HG03103 (cell line): Measurements from ENCODE around the gene FMN1.

Experiments used
- ATAC-seq: cut with Tn5 transposase; IDR thresholded peaks from one replicate; pipeline ENCODE4 v1.9.1; 2021; ENCODE audit warnings: low read depth; ENCODE audit not compliant: unreplicated experiment

Gene FMN1

GRCh38 chr15:33028495-33028894 is 166.0 kb downstream of the FMN1 start:
- no peak for ATAC-seq

DNA sequence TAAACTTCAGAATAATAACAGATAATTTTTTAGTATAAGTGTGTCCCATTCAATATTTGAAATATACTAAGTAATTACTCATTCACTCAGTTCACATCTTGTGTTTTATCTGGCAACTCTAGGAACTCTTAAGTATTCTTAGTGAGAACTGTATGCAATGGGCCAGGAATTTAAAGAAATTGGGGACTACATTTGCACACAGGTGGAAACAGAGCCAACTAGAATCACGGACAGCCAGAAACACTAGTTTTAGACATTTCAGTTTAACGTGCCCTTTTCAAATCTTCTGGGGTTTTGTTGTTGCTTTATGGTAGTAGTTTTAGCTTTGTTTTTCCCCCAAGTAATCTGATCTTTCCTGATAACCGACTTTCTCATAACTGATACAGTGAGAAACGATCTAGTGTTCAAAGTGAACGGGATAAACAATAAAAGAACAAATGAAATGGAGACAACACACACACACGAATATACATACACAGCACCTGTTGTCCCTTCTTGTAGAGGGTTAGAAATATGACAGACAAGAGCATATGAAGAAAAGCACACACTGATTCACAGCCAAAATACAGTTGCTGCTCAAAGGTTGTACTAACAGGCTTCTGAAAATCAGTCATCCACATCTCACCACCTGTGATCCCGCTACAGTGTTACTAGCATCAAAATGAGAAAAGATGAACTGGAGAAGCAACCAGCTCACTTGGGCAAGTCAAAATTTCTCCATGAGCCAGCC is 167.0 kb downstream of the FMN1 start:
- ATAC-seq: no peak

DNA sequence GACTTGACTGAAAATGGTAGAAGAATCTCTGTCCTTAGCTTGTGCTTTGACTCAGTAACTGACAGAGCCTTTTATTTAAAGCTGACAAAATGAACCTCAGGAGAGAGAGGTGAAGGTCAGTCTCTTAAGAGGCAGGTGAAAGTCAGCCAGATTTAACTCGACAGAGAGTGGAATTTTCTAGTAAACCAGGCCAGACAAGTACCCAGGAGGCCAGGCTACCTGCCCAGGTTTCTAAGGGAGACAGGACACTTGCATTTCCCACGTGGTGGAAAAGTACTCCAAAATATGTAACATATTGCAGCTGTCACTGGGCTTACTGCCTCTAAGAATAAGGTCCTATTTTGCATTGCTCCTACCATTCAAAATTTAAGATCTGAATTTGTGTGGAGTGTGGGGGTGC is 167.9 kb downstream of the FMN1 start:
- no peak for ATAC-seq

- no peak for ATAC-seq
Measured at GRCh38 chr15:33022629-33023028, 171.9 kb downstream of the FMN1 start.

DNA sequence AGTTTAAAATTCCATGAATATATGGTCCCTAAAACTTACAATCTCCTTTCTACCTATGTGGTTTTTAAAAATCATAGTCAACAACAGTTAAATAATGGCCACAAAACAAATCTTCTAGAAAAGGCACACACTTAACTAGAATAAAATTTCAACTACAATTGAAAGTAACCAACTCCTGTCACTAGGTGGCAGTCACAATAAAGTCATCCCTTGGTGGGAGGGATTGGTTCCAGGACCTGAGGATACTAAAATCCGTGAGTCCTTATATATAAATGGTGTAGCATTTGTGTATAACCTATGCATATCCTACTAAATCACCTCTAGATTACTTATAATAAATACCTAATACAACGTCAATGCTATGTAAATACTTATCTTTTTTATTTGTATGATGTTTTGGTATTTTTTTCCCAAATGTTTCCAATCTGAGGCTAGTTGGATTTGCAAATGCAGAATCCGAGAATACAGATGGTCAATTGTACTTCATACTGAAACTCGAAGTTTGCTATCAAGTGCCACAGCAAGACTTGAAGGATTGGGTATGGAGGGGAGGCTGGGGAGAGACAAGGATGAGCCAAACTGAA is 172.6 kb downstream of the FMN1 start:
- ATAC-seq: no peak

DNA sequence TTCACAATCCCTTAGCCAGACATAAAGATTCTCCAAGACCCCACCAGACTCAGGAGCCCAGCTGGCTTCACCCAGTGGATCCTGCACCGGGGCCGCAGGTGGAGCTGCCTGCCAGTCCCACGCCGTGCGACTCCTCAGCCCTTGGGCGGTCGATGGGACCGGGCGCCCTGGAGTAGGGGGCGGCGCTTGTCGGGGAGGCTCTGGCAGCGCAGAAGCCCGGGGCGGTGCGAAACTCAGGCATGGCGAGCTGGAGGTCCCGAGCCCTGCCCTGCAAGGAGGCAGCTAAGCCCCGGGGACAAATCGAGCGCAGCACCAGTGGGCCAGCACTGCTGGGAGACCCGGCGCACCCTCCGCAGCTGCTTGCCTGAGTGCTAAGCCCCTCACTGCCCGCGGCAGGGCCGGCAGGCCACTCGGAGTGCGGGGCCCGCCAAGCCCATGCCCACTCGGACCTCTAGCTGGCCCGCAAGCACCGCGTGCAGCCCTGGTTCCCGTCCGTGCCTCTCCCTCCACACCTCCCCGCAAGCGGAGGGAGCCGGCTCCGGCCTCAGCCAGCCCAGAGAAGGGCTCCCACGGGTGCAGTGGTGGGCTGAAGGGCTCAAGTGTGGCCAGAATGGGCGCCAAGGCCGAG is 175.0 kb downstream of the FMN1 start:
- ATAC-seq: no peak

GRCh38 chr15:33016405-33017024 is 178.0 kb downstream of the FMN1 start:
- ATAC-seq: no peak

GRCh38 chr15:33014586-33014985 is 179.9 kb downstream of the FMN1 start:
- no peak for ATAC-seq

DNA sequence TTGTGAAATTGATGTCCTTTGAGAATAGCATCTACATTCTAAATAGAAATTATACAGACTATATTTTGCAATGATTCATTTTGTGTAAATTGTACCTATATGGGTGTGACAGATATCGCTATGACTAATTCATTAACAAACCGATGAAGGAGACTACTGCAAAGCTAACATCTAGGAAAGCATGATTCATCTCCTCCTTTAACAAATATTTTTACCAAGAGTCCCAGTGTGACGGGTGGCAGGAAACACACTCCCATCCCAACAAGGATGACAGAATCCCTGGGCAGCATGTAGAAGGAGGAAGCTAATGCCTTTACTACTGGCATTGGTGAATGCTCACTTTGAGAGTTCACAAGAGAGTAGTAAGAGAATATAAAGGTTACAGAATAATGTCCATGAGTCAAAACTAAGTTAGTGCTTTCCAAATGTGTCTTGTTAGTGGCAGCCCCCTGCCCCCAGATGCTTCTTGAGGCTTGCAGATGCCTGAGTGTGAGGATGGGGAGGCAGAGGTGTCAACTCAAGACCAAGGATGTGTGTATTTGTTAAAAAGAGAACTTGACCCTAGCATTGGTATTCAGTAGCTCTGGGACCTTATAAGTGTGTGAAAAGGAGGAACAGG is 180.6 kb downstream of the FMN1 start:
- ATAC-seq: no peak

DNA sequence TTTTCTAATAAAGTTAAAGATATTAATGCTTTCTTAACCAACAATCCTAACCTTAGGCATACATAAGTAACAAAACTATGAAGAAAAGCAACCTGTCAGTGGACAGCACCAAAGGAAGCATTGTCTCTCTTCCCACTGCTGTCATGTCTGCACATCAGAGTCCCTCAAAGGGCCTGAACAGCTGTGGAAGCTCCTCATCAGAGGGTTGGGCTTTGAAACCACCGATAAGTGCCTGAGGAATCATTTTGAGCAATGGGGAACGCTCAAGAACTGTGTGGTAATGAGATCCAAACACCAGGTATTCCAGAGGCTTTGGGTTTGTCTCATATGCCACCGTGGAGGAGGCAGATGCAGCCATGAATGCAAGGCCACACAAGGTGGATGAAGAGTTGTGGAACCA is 182.5 kb downstream of the FMN1 start:
- ATAC-seq: no peak

- no peak for ATAC-seq
Measured at GRCh38 chr15:33009603-33010002, 184.9 kb downstream of the FMN1 start.

GRCh38 chr15:33009026-33009425 is 185.5 kb downstream of the FMN1 start:
- no peak for ATAC-seq

DNA sequence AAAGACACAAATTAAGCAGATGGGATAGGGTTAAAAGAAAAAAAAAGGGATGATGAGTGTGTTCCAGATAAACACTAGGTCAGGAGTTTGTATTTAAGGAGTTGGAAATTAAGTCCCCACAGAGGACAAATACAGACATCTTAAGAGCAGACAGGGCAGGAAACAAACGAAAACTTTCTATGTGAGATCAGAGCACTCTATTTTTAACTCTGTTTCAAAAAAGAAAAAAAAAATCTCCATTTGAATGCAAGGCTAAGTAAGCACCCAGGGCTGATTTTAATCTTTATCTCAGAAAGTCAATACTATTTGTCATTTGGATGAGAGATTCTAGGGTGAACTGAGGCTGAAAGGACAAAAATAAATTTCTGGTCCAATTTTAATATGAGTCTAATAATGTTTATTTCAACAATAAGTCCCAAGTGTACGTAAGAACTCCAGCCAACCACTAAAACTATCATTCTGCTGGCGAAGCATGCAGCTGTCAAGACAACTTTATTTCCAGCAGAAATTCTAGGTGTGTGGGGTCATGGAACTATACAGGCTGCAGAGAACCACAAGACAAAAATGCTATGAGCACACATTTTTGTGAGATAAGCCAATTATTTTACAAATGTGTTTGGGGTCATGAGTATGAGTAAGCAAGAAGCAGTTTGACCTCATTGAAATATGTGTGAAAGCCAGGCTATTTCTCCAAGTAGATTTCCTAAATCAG is 186.1 kb downstream of the FMN1 start:
- no peak for ATAC-seq

DNA sequence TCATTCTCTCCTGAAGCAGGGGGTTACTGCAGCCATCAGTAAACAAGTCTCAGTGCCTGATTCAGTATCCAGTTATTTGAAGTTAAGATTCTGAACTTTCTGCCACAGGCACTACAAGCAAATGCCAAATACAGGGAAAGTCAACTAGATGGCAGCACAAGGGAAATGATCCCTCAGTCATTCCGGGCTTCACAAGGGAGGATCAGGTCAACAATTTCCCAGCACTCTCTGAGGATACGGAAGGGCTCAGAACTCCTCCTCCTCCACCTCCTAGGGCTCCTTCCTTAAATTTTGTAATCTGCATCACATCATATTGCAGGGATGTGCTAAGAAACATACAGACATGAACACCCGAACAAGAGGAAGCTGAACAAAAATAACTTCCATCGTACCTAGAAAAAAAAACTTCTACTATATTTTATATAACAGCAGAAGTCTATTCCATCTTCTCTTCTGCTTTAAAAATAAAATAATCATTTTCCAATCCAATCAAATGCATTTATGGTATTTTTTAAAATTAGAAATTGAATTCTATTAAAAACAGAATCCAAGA is 187.1 kb downstream of the FMN1 start:
- no peak for ATAC-seq

DNA sequence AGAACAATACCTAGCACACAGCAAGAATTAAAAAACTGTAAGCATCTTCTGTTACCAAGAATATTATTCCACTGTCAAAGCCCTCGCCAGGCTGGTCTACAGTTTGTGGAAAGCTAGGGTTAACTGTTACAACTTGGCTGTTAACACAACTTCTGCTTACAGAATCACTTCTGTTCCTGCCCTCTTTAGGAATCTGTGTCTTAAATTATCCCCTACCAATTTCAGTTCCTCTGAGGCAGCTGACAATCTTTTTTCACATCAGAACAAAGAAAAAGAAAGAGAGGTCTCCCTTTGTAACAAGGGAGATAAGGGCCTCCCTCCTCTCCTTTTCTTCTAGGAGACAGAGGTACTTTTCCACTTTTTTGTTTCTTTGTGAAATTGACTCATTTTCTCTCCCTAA is 188.9 kb downstream of the FMN1 start:
- no peak for ATAC-seq

DNA sequence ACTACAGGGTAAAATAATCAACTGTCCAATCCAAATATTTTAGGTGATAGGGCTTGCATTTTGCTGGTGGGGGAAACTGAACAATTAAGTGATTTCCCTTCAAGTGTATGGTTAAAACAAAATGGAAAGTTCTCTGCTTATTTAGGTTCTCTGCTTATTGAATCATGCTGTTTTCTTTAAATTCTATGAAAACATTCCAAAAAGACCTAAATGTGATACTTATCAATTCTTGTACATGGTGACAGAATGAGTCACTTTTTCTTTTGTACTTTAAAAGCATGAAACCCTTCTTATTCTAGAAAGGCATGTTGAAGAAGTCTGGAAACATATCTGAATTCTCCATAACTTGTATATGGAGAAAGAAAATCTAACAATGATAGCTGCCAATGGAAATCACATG is 192.6 kb downstream of the FMN1 start:
- ATAC-seq: no peak

GRCh38 chr15:32998979-32999672 is 195.4 kb downstream of the FMN1 start:
- ATAC-seq: no peak

DNA sequence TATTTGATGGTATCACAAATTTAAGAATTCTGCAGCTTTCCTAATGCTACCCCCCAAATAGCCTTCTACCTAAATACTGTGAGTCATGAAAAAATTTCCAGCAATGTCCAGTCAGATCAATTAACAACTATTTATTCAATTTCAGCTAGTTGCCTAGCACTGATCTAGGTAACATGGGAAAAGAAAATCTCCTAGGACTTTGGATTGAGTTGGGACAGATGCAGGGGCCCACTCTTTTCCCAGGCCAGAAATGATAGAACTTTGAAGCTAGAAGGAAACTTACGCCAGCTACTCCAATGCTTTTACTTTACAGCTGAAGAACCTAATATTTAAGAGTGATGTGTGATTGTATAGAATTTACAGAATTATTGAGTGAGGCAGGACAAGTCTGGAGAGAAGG is 196.3 kb downstream of the FMN1 start:
- ATAC-seq: no peak

DNA sequence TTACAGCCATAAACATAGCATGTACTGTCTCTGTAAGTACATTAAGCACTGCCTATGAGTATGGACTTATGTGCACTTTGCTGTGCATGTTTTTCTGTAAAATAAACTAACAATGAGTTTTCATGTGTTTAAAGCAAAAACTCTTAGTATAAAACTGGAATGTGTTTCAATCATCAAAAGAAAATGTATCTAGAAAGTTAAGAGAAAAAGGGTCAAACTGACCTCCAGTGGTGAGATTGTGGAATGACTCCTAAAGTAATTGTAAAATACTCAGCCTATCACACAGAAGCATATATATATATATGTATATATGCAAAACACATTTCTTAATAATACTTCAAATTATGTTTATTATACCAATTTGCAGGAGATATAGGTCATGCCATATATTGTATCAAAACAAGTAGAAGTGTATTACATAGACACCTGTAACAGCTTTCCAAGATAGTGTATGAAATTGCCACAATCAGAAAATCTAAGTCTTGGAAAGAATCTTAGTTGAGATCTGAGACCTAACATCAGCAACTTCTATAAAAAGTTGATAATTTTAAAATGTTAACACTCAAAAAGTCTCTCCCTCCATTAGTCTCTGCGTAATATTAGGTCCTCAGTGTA is 199.6 kb downstream of the FMN1 start:
- ATAC-seq: no peak
